ENCODE results near the gene LHX3. TPM values are rescaled to one million over a fixed set of nuclear protein-coding genes. Genes with fewer than 3 reads are reported as not detected.

Gene LHX3
- total RNA-seq, 2 donors from 2014 or later, result 1.3 TPM; not detected in 1

- 82% methylated on average over 14 of the region's 14 CpGs for WGBS
- DNase-seq (ENCODE audit: low spot score), result no peak
- no peaks in the 10 kb centered on the region for H3K27me3 ChIP-seq (replicated peaks; ENCODE audit: insufficient read depth)
- H3K27ac ChIP-seq, result no peak overlapping the region
- TF ChIP-seq POLR2AphosphoS5 (IDR thresholded peaks at IDR 0.05) (no peak), POLR2A (IDR thresholded peaks at IDR 0.05) (no peak), CTCF (IDR thresholded peaks at IDR 0.05) (no peak)
- intact Hi-C loops (cut with DNase I), result no loop called here
- no peak overlapping the region for H3K4me3 ChIP-seq
- no peaks in the 10 kb centered on the region for H3K9me3 ChIP-seq
- no peaks in the 10 kb centered on the region for H3K36me3 ChIP-seq
- H3K4me1 ChIP-seq (replicated peaks), result no peaks in the 10 kb centered on the region
Observed at GRCh38 chr9:136233868-136234267, 28.9 kb upstream of the LHX3 start.

GRCh38 chr9:136233411-136233810, 28.5 kb upstream of the LHX3 start:
- no peak for DNase-seq (ENCODE audit: low spot score)
- Histone ChIP-seq H3K4me3 (no peak overlapping the region), H3K27me3 (replicated peaks; ENCODE audit: insufficient read depth) (no peaks in the 10 kb centered on the region), H3K27ac (no peak overlapping the region), H3K36me3 (no peaks in the 10 kb centered on the region), H3K4me1 (replicated peaks) (no peaks in the 10 kb centered on the region), H3K9me3 (no peaks in the 10 kb centered on the region)
- WGBS, result 75% methylated on average over 15 of the region's 15 CpGs
- TF ChIP-seq CTCF (IDR thresholded peaks at IDR 0.05) (no peak), POLR2A (IDR thresholded peaks at IDR 0.05) (no peak), POLR2AphosphoS5 (IDR thresholded peaks at IDR 0.05) (no peak)
- intact Hi-C loops (cut with DNase I), result no loop called here

- 78% methylated on average over 10 of the region's 10 CpGs for WGBS
- no peaks in the 10 kb centered on the region for H3K9me3 ChIP-seq
- DNase-seq (ENCODE audit: low spot score), result no peak
- no peak overlapping the region for H3K4me3 ChIP-seq
- H3K36me3 ChIP-seq, result no peaks in the 10 kb centered on the region
- H3K4me1 ChIP-seq (replicated peaks), result no peaks in the 10 kb centered on the region
- no peak overlapping the region for H3K27ac ChIP-seq
- intact Hi-C loops (cut with DNase I), result no loop called here
- no peak for TF ChIP-seq POLR2A (IDR thresholded peaks at IDR 0.05)
- TF ChIP-seq POLR2AphosphoS5 (IDR thresholded peaks at IDR 0.05), result no peak
- TF ChIP-seq CTCF (IDR thresholded peaks at IDR 0.05), result no peak
- no peaks in the 10 kb centered on the region for H3K27me3 ChIP-seq (replicated peaks; ENCODE audit: insufficient read depth)
Observed at GRCh38 chr9:136232969-136233368, 28.0 kb upstream of the LHX3 start.

- Histone ChIP-seq H3K4me3 (no peak overlapping the region), H3K4me1 (replicated peaks) (no peaks in the 10 kb centered on the region), H3K27me3 (replicated peaks; ENCODE audit: insufficient read depth) (no peaks in the 10 kb centered on the region), H3K27ac (no peak overlapping the region), H3K36me3 (no peaks in the 10 kb centered on the region), H3K9me3 (no peaks in the 10 kb centered on the region)
- no peak for TF ChIP-seq CTCF (IDR thresholded peaks at IDR 0.05)
- no peak for TF ChIP-seq POLR2A (IDR thresholded peaks at IDR 0.05)
- TF ChIP-seq POLR2AphosphoS5 (IDR thresholded peaks at IDR 0.05), result no peak
- no peak for DNase-seq (ENCODE audit: low spot score)
- intact Hi-C loops (cut with DNase I), result no loop called here
- WGBS, result 84% methylated on average over 31 of the region's 31 CpGs
Observed at GRCh38 chr9:136231478-136232297, 26.8 kb upstream of the LHX3 start.

GRCh38 chr9:136230773-136231172, 25.8 kb upstream of the LHX3 start:
- Histone ChIP-seq H3K36me3 (no peaks in the 10 kb centered on the region), H3K4me3 (no peak overlapping the region), H3K9me3 (no peaks in the 10 kb centered on the region), H3K27ac (no peak overlapping the region), H3K27me3 (replicated peaks; ENCODE audit: insufficient read depth) (no peaks in the 10 kb centered on the region), H3K4me1 (replicated peaks) (no peaks in the 10 kb centered on the region)
- intact Hi-C loops (cut with DNase I), result no loop called here
- 93% methylated on average over 9 of the region's 9 CpGs for WGBS
- TF ChIP-seq POLR2AphosphoS5 (IDR thresholded peaks at IDR 0.05) (no peak), CTCF (IDR thresholded peaks at IDR 0.05) (no peak)
- DNase-seq (ENCODE audit: low spot score), result no peak

Data from prostate gland (tissue), 2 donors.